ENCODE data around the gene TNFRSF1A.

The TNFRSF1A gene

DNA sequence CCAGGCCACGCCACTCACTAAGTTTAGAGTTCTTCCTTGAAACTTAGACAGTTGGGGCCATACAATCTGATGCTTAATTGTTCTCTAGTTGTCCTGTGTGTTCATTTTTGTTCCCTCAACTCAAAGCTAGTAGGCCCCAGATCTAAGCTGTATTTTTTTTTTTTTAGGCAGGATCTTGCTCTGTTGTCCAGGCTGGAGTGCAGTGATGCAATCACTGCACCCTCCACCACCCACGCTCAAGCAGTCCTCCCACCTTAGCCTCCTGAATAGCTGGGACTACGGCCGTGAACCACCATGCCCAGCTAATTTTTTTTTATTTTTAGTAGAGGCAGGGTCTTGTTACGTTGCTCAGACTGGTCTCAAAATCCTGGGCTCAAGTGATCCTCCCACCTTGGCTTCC is 7.5 kb downstream of the TNFRSF1A start:
- no peaks in the 10 kb centered on the region for H3K9me2 ChIP-seq (replicated peaks; ENCODE audit: control insufficient read depth, low read length)
- H3K79me2 ChIP-seq (ENCODE audit: control insufficient read depth, low read length), result peaks cover 51% of the 10 kb centered on the region
- peaks cover 18% of the 10 kb centered on the region for H3F3A ChIP-seq (ENCODE audit: control insufficient read depth, insufficient read depth)
- TF ChIP-seq, protein P1, sequence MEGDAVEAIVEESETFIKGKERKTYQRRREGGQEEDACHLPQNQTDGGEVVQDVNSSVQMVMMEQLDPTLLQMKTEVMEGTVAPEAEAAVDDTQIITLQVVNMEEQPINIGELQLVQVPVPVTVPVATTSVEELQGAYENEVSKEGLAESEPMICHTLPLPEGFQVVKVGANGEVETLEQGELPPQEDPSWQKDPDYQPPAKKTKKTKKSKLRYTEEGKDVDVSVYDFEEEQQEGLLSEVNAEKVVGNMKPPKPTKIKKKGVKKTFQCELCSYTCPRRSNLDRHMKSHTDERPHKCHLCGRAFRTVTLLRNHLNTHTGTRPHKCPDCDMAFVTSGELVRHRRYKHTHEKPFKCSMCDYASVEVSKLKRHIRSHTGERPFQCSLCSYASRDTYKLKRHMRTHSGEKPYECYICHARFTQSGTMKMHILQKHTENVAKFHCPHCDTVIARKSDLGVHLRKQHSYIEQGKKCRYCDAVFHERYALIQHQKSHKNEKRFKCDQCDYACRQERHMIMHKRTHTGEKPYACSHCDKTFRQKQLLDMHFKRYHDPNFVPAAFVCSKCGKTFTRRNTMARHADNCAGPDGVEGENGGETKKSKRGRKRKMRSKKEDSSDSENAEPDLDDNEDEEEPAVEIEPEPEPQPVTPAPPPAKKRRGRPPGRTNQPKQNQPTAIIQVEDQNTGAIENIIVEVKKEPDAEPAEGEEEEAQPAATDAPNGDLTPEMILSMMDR (IDR thresholded peaks at IDR 0.05; ENCODE audit: low read depth, low read length, poor library complexity, severe bottlenecking), result no peak
- no peak for TF ChIP-seq EZH2phosphoT487 (IDR thresholded peaks at IDR 0.05; ENCODE audit: borderline replicate concordance, low read length)
- H3K9me3 ChIP-seq (ENCODE audit: control insufficient read depth, insufficient read depth, low read length), result no peaks in the 10 kb centered on the region
- no peak overlapping the region for H3K4me3 ChIP-seq (ENCODE audit: low read length)
- no peak overlapping the region for H3K27ac ChIP-seq (ENCODE audit: low read depth, low read length)
- H3K27me3 ChIP-seq (ENCODE audit: control insufficient read depth, low read length), result no peaks in the 10 kb centered on the region
- no peak overlapping the region for H3K4me2 ChIP-seq (ENCODE audit: low read length)
- H3K36me3 ChIP-seq (ENCODE audit: control insufficient read depth, low read length), result peaks cover 73% of the 10 kb centered on the region
- peaks cover 67% of the 10 kb centered on the region for H3K4me1 ChIP-seq (ENCODE audit: control insufficient read depth, low read length)
- no peaks in the 10 kb centered on the region for H4K20me1 ChIP-seq (ENCODE audit: control insufficient read depth, insufficient read depth, low read depth, low read length)

DNA sequence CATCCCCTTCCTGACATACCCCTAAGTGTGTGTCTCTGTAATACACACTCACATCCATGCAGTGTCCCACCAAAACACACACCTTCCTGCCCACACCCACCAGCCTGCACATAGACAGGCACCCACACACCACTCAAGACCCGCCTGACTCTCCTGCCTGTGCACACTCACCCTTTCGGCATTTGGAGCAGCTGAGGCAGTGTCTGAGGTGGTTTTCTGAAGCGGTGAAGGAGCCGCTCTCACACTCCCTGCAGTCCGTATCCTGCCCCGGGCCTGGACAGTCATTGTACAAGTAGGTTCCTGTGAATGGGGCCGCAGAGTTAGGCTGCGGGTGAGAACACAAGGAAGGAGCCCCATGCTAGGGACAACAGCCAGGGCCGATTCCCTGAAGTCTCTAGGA is 8.3 kb downstream of the TNFRSF1A start:
- Histone ChIP-seq H3K9me2 (replicated peaks; ENCODE audit: control insufficient read depth, low read length) (no peaks in the 10 kb centered on the region), H3K4me2 (ENCODE audit: low read length) (no peak overlapping the region), H3K27me3 (ENCODE audit: control insufficient read depth, low read length) (no peaks in the 10 kb centered on the region), H3K27ac (ENCODE audit: low read depth, low read length) (no peak overlapping the region), H3K36me3 (ENCODE audit: control insufficient read depth, low read length) (peaks cover 74% of the 10 kb centered on the region), H3K4me3 (ENCODE audit: low read length) (no peak overlapping the region), H4K20me1 (ENCODE audit: control insufficient read depth, insufficient read depth, low read depth, low read length) (no peaks in the 10 kb centered on the region), H3K9me3 (ENCODE audit: control insufficient read depth, insufficient read depth, low read length) (no peaks in the 10 kb centered on the region), H3K79me2 (ENCODE audit: control insufficient read depth, low read length) (peaks cover 43% of the 10 kb centered on the region), H3F3A (ENCODE audit: control insufficient read depth, insufficient read depth) (peaks cover 13% of the 10 kb centered on the region), H3K4me1 (ENCODE audit: control insufficient read depth, low read length) (peaks cover 59% of the 10 kb centered on the region)
- no peak for TF ChIP-seq EZH2phosphoT487 (IDR thresholded peaks at IDR 0.05; ENCODE audit: borderline replicate concordance, low read length)
- TF ChIP-seq, protein P1 (IDR thresholded peaks at IDR 0.05; ENCODE audit: low read depth, low read length, poor library complexity, severe bottlenecking), result no peak

DNA sequence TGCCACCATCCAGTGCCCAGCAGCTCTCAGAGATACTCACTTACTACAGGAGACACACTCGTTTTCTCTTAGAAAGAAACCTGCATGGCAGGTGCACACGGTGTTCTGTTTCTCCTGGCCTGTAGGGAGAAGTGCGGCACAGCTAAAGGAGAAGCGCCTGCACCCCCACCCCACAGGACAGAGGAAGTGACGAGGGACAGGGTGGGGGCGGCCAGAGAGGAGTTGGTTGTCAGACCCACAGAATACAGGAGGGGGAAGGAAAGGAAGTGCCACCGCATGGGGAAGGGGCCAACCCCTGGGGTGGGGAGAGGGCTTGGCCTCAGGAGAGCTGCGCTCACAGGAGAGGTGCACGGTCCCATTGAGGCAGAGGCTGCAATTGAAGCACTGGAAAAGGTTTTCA is 8.8 kb downstream of the TNFRSF1A start:
- H4K20me1 ChIP-seq (ENCODE audit: control insufficient read depth, insufficient read depth, low read depth, low read length), result no peaks in the 10 kb centered on the region
- H3F3A ChIP-seq (ENCODE audit: control insufficient read depth, insufficient read depth), result peaks cover 13% of the 10 kb centered on the region
- peaks cover 38% of the 10 kb centered on the region for H3K79me2 ChIP-seq (ENCODE audit: control insufficient read depth, low read length)
- H3K4me2 ChIP-seq (ENCODE audit: low read length), result no peak overlapping the region
- peaks cover 76% of the 10 kb centered on the region for H3K36me3 ChIP-seq (ENCODE audit: control insufficient read depth, low read length)
- H3K27me3 ChIP-seq (ENCODE audit: control insufficient read depth, low read length), result no peaks in the 10 kb centered on the region
- H3K4me3 ChIP-seq (ENCODE audit: low read length), result no peak overlapping the region
- H3K4me1 ChIP-seq (ENCODE audit: control insufficient read depth, low read length), result peaks cover 53% of the 10 kb centered on the region
- H3K9me3 ChIP-seq (ENCODE audit: control insufficient read depth, insufficient read depth, low read length), result no peaks in the 10 kb centered on the region
- H3K9me2 ChIP-seq (replicated peaks; ENCODE audit: control insufficient read depth, low read length), result no peaks in the 10 kb centered on the region
- no peak for TF ChIP-seq EZH2phosphoT487 (IDR thresholded peaks at IDR 0.05; ENCODE audit: borderline replicate concordance, low read length)
- no peak overlapping the region for H3K27ac ChIP-seq (ENCODE audit: low read depth, low read length)

DNA sequence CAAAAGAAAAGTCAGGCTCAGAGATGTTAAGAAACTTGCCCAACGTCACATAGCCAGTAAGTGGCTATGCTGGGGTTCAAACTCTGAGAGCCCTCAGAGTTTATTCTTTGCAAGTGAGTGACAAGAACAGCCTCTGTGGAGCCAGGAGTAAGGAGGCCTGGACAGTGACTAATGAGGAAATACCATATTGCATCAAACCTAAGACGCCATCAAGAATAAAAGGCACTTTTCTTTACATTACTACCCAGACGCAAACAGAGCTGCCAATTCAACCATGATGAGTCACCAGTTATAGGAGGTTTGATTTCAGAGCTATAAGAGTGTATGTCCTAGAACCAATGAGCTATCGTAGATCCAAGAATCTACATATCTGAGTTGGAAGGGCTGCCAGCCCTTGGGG is 9.4 kb downstream of the TNFRSF1A start:
- TF ChIP-seq, protein P1 (IDR thresholded peaks at IDR 0.05; ENCODE audit: low read depth, low read length, poor library complexity, severe bottlenecking), result no peak
- Histone ChIP-seq H3K9me2 (replicated peaks; ENCODE audit: control insufficient read depth, low read length) (no peaks in the 10 kb centered on the region), H3K9me3 (ENCODE audit: control insufficient read depth, insufficient read depth, low read length) (no peaks in the 10 kb centered on the region), H3K4me1 (ENCODE audit: control insufficient read depth, low read length) (peaks cover 48% of the 10 kb centered on the region), H3K79me2 (ENCODE audit: control insufficient read depth, low read length) (peaks cover 32% of the 10 kb centered on the region), H3K27ac (ENCODE audit: low read depth, low read length) (no peak overlapping the region), H4K20me1 (ENCODE audit: control insufficient read depth, insufficient read depth, low read depth, low read length) (no peaks in the 10 kb centered on the region), H3K27me3 (ENCODE audit: control insufficient read depth, low read length) (no peaks in the 10 kb centered on the region), H3K4me2 (ENCODE audit: low read length) (no peak overlapping the region), H3F3A (ENCODE audit: control insufficient read depth, insufficient read depth) (peaks cover 8% of the 10 kb centered on the region), H3K4me3 (ENCODE audit: low read length) (no peak overlapping the region), H3K36me3 (ENCODE audit: control insufficient read depth, low read length) (peaks cover 75% of the 10 kb centered on the region)

All from DOHH2 (cell line).